Measurements from ENCODE around the gene TPPP2.

The TPPP2 gene

DNA sequence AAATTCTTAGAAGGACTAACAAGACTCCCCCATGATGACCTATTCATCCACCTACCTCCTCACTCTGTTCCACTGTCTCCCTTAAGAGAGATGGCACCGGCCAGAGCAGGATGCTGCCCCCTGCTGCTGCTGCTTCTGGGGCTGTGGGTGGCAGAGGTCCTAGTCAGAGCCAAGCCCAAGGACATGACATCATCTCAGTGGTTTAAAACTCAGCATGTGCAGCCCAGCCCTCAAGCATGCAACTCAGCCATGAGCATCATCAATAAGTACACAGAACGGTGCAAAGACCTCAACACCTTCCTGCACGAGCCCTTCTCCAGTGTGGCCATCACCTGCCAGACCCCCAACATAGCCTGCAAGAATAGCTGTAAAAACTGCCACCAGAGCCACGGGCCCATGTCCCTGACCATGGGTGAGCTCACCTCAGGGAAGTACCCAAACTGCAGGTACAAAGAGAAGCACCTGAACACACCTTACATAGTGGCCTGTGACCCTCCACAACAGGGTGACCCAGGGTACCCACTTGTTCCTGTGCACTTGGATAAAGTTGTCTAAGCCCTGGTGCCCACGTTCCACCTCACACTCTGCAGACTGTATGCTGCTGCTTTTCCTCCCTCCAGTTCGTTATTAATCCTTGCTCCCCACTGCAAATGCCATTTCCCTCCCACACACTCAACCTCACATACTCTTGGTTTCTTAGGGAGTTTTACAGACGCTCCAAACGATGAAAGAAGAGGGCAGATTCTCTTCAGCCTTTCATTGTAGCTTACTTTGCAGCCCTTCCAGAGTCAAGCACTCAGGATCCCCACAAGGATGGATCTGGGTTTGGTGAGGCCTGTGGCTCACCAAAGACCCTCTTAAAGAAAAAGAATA is 28.0 kb downstream of the TPPP2 start, which contains the start of gene RNASE8:
TSS of gene RNASE8 (plus strand) at position 20 of the 873 bp plus-strand sequence. CDS start at position 91, 71 bp downstream.
- no peak for DNase-seq (ENCODE audit: low read depth in 3 of 3)

- DNase-seq (ENCODE audit: low read depth in 3 of 3): no peak
Measured at GRCh38 chr14:21058903-21059302, 28.9 kb downstream of the TPPP2 start.

DNA sequence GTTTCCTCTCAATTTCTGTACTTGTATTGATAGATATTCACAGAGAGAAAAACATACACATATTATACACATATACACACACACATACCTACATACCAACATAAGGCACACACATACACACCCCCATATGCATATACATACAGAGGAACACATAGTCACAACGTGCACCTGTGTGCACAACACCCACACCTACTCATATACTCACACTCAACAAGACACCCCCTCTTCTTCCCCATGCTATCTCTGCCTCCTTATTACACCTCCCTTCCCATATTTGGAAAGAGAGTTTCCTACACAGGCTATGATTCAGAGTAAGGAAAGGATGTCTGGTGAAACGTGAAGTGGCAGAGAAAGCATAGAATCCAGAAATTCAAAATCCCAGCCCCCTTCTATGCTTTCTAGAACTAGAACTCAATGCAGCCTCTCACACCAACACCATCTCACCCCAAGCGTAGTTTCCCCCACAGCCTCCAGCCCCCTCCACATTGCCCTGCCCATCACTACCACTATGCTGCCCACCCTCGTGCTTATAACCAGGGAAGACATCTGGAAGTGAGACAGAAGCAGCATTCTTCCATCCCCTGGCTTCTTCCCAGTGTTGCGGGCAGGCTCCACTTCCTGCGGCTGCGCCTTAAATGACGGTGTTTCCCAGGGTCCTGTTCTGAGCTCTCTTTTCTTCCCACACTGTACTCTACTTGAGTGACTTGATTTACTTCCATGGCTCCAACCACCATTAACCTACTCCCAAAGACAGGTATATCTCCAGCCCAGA is 30.0 kb downstream of the TPPP2 start:
- no peak for DNase-seq (ENCODE audit: low read depth in 3 of 3)

- no peak for DNase-seq (ENCODE audit: low read depth in 3 of 3)
Measured at GRCh38 chr14:21060614-21061346, 30.8 kb downstream of the TPPP2 start.

DNA sequence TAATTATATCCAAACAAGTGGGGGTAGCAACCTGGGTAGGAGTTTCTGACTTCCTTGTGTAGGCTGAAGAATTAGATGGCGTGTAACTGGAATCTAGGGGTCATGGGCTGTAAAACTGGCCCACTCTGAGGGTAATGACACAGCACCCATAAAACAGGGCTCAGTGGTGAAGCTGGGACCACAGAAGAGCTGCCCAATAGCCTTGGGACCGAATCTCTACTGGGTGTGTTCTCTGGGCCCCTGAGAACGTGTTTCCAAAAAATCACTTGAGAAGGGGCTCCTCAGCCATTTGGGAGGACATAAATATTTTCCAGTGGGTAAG is 31.3 kb downstream of the TPPP2 start:
- DNase-seq (ENCODE audit: low read depth in 3 of 3): no peak

DNA sequence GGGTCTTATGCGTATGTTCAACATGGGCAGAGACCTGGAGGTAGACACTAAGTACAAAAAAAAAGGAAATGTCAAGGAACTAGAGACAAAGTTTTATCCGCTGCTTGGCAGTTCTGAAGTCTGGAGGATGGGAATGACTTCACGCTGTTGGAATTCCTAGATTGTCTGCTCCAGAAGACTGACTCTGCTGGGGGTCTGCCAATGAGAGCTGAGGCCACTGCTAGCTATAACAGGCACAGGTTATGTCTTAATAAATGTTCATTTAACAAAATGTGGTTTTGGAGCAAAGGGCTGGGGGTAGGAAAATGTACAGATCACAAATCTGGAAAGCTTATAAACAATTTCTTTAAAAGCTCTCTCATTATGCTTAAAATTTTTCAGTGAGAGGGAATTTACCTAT is 33.5 kb downstream of the TPPP2 start:
- DNase-seq (ENCODE audit: low read depth in 3 of 3): no peak

- DNase-seq (ENCODE audit: low read depth in 3 of 3): no peak
Measured at GRCh38 chr14:21066882-21067502, 37.0 kb downstream of the TPPP2 start.

- peak in 1 of 3 experiments; percentile 23 for DNase-seq (ENCODE audit: low read depth in 3 of 3)
Measured at GRCh38 chr14:21068521-21069387, 38.7 kb downstream of the TPPP2 start.

GRCh38 chr14:21069388-21070082 is 39.5 kb downstream of the TPPP2 start:
- DNase-seq (ENCODE audit: low read depth in 3 of 3): no peak

DNA sequence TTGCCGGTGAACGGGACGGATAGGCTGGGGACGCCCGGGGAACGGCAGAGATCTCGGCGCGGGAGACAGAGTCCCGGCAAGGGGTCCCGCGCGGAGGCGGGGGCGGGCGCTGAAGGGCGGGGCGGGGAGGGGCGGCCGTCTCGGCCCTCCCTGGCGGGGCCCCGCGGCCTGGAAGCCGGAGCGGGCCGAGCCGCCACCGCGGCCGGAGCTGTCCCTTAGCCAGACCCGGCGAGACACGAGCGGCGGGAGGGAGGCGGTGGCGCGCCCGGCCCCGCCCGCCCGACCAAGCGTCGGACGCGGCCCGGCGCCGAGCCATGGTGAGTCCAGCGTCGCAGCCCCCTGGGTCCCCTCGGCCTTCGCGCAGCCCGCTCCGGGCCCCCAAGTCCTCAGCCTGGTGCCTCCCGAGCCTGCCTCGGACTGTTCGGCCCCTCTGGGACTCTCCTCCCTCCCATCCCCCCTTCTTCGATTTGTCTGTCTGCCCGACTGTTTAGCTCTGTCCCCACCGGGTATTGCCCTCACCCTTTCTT is 40.1 kb downstream of the TPPP2 start, which contains the start of gene ARHGEF40:
TSS of gene ARHGEF40 (plus strand) at position 222 of the 527 bp plus-strand sequence. CDS start at position 315, 93 bp downstream.
- DNase-seq (ENCODE audit: low read depth in 3 of 3): no peak

GRCh38 chr14:21070610-21071224 is 40.7 kb downstream of the TPPP2 start:
- DNase-seq (ENCODE audit: low read depth in 3 of 3): no peak

DNA sequence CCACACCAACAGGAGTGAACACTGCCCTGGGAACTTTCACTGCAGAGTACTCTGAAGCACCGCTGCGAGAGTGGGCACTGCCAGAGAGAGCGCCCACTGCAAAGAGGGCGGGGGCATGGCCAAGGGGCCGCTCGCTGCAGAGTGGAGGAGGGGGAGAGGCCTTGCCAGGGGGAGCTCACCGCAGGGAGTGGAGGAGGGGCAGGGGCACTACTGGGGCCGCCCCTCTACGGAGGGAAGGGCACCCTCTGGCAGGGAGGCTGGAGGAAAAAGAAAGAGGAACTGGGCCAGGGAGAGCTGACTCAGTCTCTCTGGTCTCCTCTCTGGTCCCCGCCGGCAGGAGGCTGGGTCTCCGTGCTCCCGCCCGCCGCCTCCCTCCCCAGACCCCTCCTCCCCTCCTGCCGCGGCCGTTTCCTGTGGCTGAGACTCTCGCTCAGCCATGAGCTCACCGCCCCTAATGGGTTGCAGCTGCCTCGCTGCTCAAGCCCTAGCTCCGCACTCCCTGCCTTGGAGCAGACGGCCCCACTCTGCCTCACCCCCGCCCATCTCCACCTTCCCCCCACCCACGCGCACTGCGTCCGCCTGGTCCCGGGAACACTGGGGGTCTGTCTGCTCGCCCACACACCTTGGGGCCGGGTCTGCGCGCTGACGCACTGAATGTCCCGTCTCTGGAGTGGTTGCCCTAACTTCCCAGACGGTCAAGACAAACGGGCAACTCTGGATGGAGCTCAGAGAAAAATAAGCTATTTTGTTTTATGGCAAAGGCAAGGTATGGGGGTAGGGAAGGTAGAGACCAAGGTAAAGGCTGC is 41.4 kb downstream of the TPPP2 start:
- no peak for DNase-seq (ENCODE audit: low read depth in 3 of 3)

- DNase-seq (ENCODE audit: low read depth in 3 of 3): no peak
Measured at GRCh38 chr14:21072031-21072473, 42.0 kb downstream of the TPPP2 start.

DNA sequence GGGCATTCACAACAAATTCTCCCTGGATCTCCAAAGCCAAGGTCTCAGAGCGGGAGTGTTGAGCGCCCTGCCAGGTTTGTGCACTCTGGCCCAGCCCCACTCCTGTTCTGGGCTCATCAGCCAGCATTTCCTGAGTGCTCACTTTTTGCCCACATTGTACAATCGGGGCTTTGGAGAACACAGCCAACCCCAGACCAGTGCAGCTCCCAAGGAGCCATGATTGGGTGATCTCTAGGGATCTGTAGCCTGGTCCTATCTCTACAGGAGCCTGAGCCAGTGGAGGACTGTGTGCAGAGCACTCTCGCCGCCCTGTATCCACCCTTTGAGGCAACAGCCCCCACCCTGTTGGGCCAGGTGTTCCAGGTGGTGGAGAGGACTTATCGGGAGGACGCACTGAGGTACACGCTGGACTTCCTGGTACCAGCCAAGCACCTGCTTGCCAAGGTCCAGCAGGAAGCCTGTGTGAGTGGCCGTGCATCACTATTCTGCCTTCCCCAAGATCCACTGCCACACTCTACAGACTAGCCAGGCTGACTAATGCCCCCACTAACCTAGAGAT is 42.8 kb downstream of the TPPP2 start:
- no peak for DNase-seq (ENCODE audit: low read depth in 3 of 3)

GRCh38 chr14:21073921-21074320 is 43.9 kb downstream of the TPPP2 start:
- DNase-seq (ENCODE audit: low read depth in 3 of 3): no peak

GRCh38 chr14:21074398-21075272 is 44.6 kb downstream of the TPPP2 start:
- no peak for DNase-seq (ENCODE audit: low read depth in 3 of 3)
